ENCODE data around the gene PASK. TPM values are rescaled to one million over a fixed set of nuclear protein-coding genes. Genes with fewer than 3 reads are reported as not detected.

Gene PASK

GRCh38 chr2:241061275-241061674 lies 88.0 kb downstream of the PASK start:
- no peak overlapping the region for H3K4ac ChIP-seq (ENCODE audit: low read length)
- H3K79me1 ChIP-seq (ENCODE audit: low read depth, low read length), result no peaks in the 10 kb centered on the region
- no peak overlapping the region for H3K14ac ChIP-seq (ENCODE audit: low read length)
- no peaks in the 10 kb centered on the region for H3K36me3 ChIP-seq (replicated peaks in 1 of 2; ENCODE audit: control insufficient read depth in 2 of 2, insufficient read depth in 2 of 2, low read length in 2 of 2)
- no peak overlapping the region for H2BK5ac ChIP-seq (ENCODE audit: low read length)
- H2BK15ac ChIP-seq (ENCODE audit: low read length), result no peak overlapping the region
- H4K91ac ChIP-seq (ENCODE audit: low read depth, low read length, poor library complexity), result no peak overlapping the region
- H3K23ac ChIP-seq (ENCODE audit: low read depth, low read length, poor library complexity), result no peak overlapping the region
- H3K27ac ChIP-seq (replicated peaks; ENCODE audit: low read length), result no peak overlapping the region
- H3K4me2 ChIP-seq (ENCODE audit: insufficient read depth, low read length, poor library complexity, severe bottlenecking), result no peak overlapping the region
- no peak overlapping the region for H4K8ac ChIP-seq (ENCODE audit: low read depth, low read length)
- H2AFZ ChIP-seq (ENCODE audit: low read length), result no peak overlapping the region
- H3K4me1 ChIP-seq (ENCODE audit: control insufficient read depth in 2 of 2, insufficient read depth in 1 of 2, low read depth in 1 of 2, low read length in 2 of 2), result peaks cover 0 to 3% of the 10 kb centered on the region in 2 donors
- H2AK5ac ChIP-seq (ENCODE audit: low read depth, low read length), result no peak overlapping the region
- no peak overlapping the region for H2BK12ac ChIP-seq (ENCODE audit: low read length)
- peaks cover 0 to 43% (median 0%) of the 10 kb centered on the region in 3 experiments for H3K27me3 ChIP-seq (ENCODE audit: control insufficient read depth in 3 of 3, insufficient read depth in 3 of 3, low read depth in 1 of 3, low read length in 3 of 3)
- H3K18ac ChIP-seq (ENCODE audit: low read length), result no peak overlapping the region
- no peak overlapping the region for H2BK120ac ChIP-seq (ENCODE audit: low read depth, low read length)
- DNase-seq (ENCODE audit: low spot score), result no peak
- no peak overlapping the region for H3K9ac ChIP-seq (ENCODE audit: low read depth, low read length, poor library complexity)
- no peak overlapping the region for H3K4me3 ChIP-seq (ENCODE audit: low read length in 2 of 2)
- H3K9me3 ChIP-seq (replicated peaks in 1 of 2; ENCODE audit: control insufficient read depth in 2 of 2, insufficient read depth in 1 of 2, low read depth in 1 of 2, low read length in 2 of 2), result no peaks in the 10 kb centered on the region
- WGBS, 2 donors (ENCODE audit: extremely low coverage in 2 of 2, insufficient read length in 2 of 2, insufficient replicate concordance in 1 of 2), result no CpG with 5 or more reads among the region's 6 CpGs

Small RNAs within 50 kb of the gene (small RNA-seq; reads per million reads assigned to genes)
- gene AC005237.2 (ENCODE audit: insufficient read depth), result not detected
